Amygdala (tissue), 56 donors: ENCODE measurements around the gene RFX2.
"Not testable (repeated sequence)": the region's sequence is repeated elsewhere in the genome, so short reads cannot be mapped to it uniquely, and the experiment has no call there.

ENCODE experiments used
- DNase-seq, 56 donors: peaks; one replicate each; lab custom pipeline; 2025; lab: John Stamatoyannopoulos, UW

Gene RFX2

DNA sequence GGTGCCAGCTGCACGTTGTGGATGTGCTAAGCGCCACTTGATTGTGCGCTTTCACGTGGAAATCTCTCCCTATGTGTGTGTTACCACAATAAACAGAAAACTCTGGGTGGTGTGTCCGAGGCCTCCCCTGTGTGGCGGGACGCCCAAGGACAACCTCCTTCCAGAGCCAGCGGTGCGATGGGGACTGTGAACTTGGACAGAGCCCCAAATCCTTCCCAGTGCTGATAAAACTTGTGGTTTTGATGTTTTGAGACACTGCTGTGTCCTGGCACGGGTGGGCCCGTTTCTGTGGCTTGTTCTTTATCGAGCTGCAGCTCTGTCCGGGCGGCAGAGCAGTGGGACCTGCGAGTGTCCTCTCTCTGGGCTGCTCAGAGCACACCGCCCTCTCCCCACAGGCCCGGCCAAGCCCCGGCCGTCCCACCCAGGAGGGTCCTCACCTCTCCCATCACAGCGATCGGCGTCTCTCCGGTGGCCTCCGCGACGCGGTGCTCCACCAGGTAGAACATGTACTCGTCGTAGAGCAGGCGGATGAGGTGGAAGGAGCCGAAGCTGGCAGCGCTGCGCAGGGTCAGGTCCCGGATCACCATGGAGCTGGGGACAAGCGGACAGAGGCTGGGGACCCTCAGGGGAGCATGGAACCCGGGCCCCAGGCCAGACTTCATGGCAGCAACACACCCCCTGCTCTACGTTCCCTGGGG lies 113.5 kb downstream of the RFX2 start:
- DNase-seq: no peak

DNA sequence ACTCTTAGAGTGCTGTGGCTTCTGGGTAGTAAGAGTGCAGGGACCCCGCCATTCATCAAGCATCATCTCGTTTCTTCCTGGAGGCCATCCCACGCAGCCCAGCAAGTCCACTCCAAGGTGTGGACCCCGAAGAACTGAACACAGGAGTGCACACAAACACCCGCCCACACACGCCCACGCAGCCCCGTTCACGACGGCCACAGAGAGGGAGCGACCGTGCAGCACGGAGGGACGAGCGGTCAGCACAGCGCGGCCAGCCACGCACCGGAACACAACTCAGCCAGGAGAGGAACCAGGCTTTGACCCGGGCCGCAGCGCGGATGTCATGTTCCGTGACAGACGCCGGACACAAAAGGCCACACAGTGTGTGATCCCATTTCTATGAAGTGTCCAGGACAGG lies 114.2 kb downstream of the RFX2 start:
- DNase-seq: peak in 1 of 56 donors; percentile 7

DNA sequence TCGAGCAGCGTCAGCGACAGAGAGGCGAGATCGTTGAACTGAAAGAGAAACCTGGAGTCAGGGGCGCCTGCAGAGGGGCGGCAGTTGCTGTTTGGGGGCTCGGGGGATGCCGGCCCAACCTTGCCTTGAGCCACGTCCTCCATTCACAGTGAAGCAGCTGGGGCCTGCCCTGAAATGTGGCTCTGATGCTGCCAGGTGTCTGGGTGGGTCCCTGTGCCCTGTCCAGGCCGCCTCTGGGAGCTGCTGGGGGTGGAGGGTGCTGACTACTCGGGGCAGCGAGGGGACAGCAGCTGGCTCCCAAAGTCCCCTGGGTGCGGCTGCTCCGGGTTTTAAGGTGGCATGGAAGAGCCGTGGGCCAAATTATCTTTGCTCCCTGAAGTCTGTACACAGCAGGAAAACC lies 114.7 kb downstream of the RFX2 start:
- no peak for DNase-seq

DNA sequence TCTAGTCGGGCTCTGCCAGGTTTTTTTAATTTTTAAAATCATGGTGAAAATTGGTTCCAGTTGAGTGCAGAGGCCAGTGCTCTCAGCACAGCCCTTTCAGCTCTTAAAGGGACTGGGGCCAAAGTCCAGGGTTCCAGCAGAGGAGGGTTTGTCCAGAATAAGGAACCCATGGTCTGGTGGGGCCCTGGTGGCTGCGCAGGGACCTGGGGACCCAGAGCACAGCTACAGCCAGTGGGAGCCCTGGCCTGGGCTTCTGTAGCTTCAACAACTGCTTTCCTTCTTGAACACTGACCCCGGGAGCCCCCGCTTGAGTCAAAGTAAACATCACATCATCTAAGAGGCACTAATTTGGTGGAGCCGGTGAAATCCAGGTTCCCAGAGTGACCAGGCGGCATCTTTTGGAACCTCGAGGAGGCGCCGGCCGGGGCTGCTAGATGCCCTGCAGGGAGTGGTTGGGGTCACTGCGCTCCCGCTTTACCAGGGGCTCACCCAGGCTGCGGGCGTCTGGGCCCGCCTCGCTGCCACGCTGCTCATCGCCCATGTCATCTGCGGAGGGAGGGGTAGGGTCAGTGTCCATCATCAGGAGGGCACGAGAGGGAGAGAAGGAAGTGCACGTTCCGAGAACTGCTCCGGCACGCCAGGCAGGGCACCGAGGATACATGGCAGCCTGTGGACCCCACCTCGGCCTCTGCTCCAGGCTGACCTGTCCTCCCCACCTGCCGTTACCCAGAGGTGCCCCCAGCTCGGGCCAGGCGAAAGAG lies 115.7 kb downstream of the RFX2 start:
- DNase-seq: no peak

DNA sequence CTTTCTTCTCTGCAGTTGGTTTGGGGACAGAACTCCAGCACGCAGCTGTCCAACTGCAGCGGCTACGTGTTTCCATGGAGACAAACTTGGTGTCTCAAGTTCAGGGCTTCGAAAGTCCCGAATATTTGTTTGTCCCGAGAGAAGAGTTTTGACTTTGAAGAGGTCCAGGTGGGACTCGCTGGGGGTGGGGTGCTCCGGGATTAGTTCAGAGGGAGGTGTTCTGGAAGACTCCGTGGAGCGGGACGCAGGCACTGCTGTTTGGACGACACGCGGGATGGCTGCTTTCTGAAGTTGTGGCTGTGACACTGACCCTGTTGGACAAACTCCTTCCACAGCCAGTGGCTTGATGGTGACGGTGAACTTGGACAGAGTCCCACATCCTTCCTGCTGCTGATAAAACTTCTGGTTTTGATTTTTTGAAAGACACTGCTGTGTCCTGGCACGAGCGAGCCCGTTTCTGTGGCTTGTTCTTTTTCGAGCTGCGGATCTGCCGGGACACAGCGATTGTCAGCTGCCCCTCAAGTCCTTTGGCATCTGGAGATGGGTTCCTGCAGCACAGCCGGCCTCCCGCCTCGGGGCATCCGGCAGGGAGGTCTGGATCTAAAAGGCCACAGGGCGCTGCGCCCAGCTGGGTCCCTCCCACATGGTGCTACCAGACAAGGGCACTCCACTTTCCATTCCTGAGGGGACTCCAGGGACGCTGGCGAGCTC lies 116.5 kb downstream of the RFX2 start:
- no peak for DNase-seq

DNA sequence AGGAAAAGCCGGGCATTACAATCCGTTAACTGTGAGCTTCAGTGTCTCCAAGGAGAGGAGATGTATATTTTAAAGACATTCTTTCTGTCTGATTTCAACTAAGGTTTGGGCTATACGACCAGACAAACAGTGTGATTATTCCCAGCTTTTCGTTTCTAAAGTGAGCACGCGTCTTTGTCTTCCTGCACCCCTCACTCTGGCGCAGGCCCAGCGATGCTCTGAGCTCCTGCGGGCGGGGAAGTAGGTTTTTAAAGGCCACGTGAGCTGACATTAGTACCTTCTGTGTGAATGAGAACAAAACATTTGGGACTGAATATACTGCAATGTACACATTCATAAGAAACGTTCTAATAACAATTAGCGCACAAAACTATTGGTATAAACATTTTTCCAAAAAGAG lies 117.1 kb downstream of the RFX2 start:
- DNase-seq: no peak

DNA sequence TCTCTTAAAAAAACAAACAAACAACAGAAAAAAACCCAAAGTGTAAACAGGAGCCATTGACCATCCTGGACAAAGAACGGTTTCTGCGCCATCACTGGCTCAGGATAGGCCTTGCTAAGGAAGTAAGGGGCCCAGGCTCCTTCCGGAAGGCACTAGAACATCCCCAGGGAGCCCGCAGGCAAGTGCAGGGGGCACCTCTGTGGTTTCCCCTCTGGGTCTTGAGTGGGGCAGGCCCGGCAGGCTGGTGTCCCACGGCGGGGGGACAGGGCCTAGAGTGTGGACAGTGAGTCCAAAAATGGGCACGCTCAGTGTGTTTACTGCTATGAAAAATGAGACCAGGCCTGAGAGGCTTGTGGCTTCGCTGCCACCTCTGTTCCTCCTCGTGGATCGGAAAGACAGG lies 117.5 kb downstream of the RFX2 start:
- DNase-seq: no peak

DNA sequence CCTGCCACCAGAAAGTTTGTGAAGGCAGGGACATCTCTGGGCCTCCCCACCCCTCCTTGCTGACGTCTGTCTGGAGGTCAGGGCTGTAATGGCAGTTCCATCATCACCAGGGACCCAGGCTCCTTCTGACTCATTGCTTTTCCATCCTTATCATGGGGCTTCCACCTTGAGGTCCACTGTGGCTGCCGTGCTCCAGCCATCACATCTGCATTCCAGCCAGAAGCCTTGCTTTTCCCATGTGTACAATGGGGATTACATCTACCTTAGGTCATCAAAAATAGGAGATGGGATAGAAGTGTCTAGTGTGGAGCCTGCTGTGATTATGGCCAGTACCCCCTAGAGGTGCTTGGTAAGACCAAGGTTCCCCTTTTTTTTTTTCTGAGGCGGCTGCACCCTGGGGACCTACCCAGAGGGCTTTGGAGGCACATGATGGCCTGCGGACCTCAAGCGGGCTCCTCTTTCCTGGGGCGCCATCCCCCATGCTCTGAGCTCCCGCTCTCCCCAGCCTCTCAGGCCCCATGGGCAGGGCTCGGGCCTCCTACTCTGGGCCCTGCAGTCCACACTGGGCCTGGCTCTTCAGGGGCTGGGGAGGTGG lies 119.0 kb downstream of the RFX2 start:
- no peak for DNase-seq

DNA sequence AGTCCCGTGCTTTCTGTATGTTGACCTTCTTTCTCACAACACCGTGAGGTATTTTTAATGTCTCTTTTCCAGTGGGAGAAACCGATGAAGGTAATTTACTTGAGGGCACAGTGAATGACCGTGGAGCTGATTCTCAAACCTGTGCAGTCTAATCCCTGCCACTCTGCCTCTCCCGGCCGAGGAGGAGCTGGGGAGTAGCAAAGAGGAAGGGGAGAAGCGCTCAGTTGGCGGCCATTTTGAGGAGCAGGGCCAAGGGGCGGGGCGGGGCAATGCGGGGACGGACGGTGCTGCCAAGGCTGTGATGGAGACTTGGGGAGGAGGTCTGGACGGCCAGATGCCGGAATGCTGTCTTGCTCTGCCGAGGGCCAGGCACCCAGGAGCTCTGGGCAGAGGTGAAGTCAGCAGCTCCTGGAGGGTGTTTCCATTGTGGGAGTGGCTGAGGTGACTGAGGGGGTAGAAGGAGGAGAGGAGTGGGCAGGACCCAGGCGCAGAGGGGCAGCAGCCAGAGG lies 120.0 kb downstream of the RFX2 start:
- peak in 1 of 56 donors; percentile 13 for DNase-seq

DNA sequence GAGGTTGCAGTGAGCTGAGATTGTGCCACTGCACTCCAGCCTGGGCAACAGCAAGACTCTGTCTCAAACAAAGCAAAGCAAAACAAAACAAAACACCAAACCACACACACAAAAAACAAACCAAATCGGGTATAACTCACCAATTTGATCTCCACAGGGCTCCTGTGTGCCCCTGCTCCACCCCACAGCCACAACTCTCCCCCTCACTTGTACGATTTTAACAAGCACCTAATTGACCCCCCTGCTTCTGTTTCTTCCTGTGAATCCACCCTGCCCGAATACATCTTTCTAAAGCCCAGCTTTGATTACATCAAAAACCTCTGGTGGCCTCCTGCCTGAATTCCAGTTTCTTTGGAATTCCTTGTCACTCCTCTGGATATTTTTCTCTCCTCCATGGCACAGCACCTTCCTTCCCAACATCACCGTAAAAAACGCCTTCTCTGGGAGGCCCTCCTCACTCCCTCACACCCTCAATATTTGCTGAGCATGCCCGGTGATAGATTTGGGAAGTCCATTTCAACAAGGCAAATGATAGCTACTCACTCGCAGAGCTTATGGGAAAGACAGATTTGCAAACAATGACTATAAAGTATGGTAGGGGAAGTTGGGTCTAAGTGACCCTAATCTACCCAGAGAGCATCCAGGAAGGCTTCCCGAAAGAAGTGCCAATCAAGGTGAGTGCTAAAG lies 120.8 kb downstream of the RFX2 start:
- no peak for DNase-seq

DNA sequence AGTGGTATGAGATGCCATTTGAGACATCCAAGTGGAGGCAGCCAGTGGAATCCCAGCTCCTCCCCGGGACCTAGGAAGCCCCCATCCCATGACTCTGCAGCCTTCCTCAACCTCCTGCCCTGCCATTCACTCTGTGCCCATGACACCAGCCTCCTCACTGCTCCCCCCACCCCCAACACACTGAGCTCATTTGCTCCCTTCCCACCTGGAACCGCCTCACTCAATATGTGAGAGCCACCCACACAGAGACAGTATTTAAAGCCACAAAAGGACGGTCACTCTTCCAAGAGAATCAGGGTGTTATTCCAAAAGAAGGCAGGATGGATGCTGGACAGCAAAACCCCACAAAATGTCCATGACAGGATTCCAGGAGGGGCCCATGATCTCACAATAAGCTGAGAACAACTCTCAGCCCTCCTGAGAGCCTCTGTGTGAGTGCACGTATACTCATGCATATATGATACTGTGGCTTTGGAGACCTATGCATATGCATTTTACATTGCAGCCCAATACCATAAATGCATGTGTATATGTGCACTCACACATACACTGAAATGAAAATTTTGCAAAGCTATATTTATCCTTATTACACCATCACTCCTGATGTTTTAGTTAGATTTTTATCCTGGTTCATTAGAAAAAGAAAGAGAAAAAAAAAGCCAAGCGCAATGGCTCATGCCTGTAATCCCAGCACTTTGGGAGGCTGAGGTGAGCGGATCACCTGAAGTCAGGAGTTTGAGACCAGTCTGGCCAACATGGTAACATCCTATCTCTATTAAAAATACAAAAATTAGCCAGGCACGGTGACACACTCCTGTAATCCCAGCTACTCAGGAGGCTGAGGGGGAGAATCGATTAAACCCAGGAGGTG lies 121.5 kb downstream of the RFX2 start:
- DNase-seq: peak in 2 of 56 donors; percentile 1 to 10

DNA sequence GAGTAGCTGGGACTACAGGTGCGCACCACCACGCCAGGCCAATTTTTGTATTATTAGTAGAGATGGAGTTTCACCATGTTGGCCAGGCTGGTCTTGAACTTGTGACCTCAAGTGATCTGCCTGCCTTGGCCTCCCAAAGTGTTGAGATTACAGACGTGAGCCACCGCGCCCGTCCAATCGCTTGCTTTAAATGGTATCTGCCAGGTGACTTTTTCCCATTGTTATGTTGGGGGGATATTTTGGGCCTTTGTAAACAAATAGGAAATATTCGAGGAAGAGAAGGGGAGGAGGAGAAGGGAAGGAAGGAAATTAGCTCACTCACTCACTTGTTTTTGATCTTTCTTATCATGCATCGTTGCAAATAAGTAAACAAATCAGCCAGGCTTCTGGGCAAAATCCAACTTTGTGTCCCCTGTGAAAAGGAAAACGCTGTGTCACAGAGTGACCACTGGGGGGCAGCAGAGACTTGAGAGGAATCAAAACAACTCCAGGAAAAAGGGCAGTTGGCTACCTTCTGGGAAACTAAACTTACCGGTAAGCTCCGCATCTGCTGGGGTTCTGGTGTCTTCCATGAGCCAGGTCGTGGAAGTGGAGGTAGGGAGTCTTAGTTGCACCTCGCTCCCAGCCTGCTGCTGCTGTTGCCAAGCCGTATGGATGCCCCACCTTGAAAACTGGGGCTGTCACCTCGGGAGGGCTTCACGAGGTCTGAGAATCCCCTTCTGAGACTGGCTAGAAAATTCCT lies 123.1 kb downstream of the RFX2 start:
- peak in 50 of 56 donors; percentile 6 to 80 (median 46) for DNase-seq

DNA sequence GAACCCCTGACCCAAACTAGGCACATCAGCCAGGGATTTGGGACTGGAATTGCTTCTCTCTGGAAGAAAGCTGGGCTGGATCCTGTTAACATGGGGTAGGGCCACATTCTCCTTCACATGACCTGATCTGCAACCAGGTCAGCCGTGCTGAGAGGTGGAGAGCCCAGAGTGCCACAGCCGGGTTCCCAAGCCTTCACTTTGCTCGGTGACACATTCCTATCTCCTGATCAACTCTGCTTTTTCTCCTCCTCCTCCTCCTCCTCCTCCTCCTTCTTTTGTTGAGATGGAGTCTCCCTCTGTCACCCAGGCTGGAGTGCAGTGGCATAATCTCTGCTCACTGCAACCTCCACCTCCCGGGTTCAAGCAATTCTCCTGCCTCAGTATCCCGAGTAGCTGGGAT lies 124.5 kb downstream of the RFX2 start:
- not testable (repeated sequence) for DNase-seq

DNA sequence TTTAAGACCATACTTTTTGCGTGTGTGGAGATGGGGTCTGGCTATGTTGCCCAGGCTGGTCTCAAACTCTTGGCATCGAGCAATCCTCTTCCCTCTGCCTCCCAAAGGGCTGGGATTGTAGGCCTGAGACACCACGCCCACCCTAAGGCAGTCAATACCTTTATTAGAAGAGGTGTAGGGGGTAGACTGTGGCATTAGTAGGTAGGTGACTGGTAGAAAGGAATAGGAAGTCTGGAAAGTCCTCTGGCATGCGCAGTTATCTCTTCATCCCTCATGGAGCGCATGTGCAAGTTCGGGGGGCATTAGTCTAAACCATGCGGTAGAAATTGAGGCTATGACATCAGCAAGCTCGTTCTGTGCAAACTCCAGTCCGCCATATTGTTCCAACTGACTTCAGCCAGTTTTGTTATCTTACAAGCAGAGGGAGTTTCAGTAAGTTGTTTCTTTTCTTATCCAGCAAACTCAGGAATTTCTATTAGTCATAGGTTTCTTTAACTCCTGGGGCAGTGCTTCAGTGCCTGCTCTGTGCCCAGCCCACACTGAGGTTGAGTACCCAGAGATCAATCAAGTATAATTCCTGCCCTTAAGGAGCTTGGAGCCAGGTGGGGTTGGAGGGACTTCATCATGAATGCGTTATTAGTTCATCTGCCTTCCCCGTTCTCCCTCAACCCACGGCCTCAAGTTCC lies 125.1 kb downstream of the RFX2 start:
- DNase-seq: no peak

DNA sequence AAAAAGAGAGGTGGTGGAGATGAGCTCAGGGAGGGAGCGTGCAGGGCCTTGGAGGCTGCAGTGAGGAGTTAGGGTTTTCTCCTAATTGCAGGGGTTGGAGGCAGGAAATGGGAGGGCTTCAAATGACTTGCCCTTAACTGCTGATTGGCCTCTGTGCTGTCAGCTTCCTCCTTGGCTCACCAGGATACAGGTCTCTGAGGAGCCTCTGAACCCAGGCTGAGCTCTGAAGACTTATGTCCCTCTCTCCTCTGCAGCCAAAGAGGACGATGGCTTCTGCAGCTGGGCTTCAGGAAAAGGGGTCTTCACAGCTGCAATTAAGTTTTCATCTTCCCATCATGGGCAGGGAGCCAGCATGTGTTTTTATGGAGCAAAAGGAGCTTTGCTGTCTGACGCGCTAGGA lies 125.7 kb downstream of the RFX2 start:
- DNase-seq: no peak

DNA sequence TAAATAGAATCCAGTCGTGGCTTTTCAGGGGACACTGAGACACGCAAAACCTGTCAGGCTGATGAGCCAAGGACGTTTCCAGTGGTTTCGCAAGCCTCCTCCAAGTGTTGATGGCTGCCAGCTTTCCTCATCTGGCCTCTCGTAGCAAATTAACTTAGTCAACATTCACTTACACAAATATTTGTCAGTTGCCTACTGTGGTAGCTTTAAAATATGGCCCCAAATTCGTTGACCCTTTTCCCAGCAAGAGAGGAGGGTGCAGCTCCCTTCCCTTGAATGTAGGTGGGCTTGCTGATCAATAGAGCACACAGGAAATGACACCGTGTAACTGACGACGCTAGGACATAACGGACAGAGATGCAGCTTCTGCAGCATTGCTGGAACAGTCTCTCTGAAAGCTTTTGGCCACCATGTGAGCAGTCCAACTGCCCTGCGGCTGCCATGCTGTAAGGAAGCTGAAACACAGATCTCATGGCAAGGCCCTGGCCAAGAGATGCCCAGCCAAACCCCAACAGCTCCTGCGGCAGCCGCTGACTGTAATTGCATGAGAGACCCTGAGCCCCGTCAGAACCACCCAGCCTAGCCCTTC lies 126.8 kb downstream of the RFX2 start:
- no peak for DNase-seq
